NCI-H226 (cell line): ENCODE data around the gene DPAGT1.

Experiments used
- DNase-seq: peaks from one replicate; pipeline ENCODE4 v3.0.0-alpha.2; 2015

The DPAGT1 gene

GRCh38 chr11:119055901-119056300 lies 45.8 kb downstream of the DPAGT1 start:
- DNase-seq: peak; percentile 32

DNA sequence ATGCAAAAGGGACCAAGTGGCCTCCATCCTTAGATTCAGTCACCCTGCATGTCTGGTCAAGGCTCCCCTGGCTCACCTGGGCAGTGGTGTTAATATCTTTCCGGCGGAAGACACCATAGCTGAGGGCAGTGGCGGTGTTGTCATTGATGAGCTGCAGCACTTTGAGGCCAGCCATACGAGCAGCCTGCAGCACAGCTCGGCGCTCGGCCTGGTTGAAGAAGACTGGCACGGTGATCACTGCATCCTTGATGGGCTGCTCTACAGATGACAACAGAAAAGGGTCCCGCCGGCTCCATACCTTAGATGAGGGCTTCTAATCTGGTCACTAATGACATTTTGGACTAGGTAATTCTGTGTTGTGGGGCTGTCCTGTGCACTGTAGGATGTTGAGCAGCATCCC lies 47.2 kb downstream of the DPAGT1 start:
- DNase-seq: no peak

DNA sequence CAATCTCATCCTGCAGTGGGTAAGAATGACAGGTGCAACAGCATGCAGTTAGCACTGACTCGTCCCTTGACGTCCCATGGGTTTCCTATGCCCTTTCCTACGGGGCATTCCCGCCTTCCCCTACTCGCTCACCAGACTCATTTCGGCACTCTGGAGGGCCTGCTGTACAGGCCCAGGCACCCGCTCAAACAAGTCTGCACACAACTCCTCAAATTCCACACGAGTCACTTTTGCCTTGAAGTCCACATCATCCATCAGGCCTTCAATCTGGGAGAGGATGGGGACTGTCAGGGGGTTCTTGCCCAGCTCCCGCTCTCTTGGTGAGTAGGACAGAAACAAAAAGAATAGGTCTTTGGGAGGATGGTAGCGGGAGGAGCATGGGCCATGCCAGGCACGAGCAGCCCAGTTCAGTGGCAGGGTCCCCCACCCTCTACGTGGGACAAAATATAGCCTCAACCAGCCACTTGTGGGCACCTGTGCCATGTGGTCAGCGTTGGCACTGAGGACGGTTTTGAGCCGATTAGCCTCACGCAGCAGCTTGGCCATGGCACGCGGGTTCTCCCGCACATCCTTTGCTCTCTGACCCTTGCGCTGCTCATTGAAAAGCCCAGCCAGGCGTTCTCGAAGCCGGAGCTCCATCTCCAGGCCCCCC lies 49.4 kb downstream of the DPAGT1 start:
- DNase-seq: no peak

DNA sequence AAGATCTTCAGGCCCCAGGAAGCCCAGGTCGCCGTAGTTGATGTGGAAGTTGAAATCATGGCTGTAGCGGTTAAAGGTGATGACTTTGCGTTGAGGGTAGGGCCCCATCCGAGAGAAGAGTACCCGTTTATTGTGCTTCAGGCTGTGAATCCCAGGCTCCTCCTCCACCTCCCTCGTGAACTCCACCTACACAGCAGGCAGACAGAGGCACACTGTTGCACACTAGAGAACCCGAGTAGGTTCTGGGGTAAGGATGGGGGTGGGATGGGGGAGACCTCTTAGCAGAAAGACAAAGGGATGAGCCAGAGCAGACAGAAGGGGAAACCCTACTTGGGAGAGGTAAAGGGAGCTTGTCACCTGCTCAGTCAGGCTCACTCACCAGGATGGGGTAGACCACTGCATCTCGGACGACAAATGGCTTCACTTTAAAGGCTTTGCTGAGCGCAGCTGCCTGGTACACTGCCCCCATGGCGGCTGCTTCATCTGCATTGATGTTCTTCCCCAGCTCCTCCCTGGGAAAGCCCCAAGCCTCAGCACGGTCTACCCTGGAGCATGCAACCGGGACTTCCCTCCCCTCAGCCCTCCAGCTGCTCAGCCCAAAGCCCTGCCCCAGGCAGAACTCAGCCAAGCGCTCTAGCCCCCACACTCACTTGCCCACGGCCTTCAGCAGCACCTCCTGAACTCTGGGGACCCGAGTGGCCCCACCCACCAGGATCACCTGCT lies 50.1 kb downstream of the DPAGT1 start:
- no peak for DNase-seq

GRCh38 chr11:119049081-119049480 lies 52.6 kb downstream of the DPAGT1 start:
- no peak for DNase-seq

- DNase-seq: no peak
Measured at GRCh38 chr11:119048644-119049043, 53.0 kb downstream of the DPAGT1 start.

- no peak for DNase-seq
Measured at GRCh38 chr11:119047205-119047604, 54.4 kb downstream of the DPAGT1 start.
